SU-DHL-6 (cell line): ENCODE data around the gene RCC2.

ENCODE experiments used
- CTCF ChIP-seq: fragments of 200-600 bp; sonication (generic); IDR thresholded peaks from one replicate; pipeline ENCODE4 v1.5.1; 2017; ENCODE audit warnings: antibody characterized with exemption, mild to moderate bottlenecking, low read length, moderate library complexity; ENCODE audit not compliant: insufficient read depth, poor library complexity, severe bottlenecking
- EZH2phosphoT487 ChIP-seq: fragments of 200-600 bp; sonication (generic), shearing (Covaris generic); conservative IDR thresholded peaks from 2 replicates; pipeline ENCODE4 v1.6.1; 2018; ENCODE audit warnings: mild to moderate bottlenecking, antibody characterized with exemption, low read length, moderate library complexity, mixed read lengths

DNA sequence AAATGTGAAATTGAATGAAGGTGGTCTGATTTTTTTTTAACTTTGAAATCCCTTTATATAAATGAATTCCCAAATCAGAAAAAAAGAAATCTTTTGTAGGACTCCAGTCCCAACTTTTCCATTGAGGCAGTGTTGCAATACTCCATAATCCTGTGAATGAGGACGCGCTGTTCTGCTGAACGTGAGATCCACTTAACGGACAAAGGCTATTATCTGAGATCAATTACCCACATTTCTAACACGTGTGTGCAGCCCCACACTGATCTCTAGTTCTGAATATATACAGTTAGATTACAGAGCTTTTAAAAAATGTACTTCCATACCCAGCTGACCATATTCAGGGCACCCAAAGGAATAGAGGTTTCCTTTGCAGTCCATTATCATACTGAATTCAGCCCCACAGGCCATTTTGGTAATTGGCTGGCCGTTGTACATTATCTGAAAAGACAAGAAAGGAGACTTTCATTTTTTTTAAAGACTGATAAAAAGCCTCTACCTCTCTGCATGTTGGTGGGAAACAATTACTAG lies 19.0 kb downstream of the RCC2 start:
- no peak for TF ChIP-seq EZH2phosphoT487
- TF ChIP-seq CTCF = no peak
